Neural cell (in vitro differentiated cells): ENCODE results near the gene BLM. TPM values are rescaled to one million over a fixed set of nuclear protein-coding genes. Genes with fewer than 3 reads are reported as not detected.

Experiments
- H2AFZ ChIP-seq: fragments of 200-600, 300-800 bp; sonication (generic), shearing (Covaris generic); 2 replicates; pipeline ENCODE4 v1.6.0; 2014; ENCODE audit warnings: low read depth, mild to moderate bottlenecking, antibody characterized with exemption, low read length, moderate library complexity
- H3F3A ChIP-seq: fragments of 200-600 bp; shearing (Covaris generic); 2 replicates; pipeline ENCODE4 v1.6.1; 2016; ENCODE audit warnings: mild to moderate bottlenecking, moderate library complexity, mixed read lengths, antibody characterized with exemption, low read length; ENCODE audit not compliant: insufficient read depth, poor library complexity, severe bottlenecking
- H3K27ac ChIP-seq: fragments of 200-600, 300-800 bp; sonication (generic), shearing (Covaris generic); 2 replicates; pipeline ENCODE4 v1.5.1; 2014; ENCODE audit warnings: mild to moderate bottlenecking, low read length, moderate library complexity
- H3K27me3 ChIP-seq: fragments of 300-800, 200-600 bp; sonication (generic), shearing (Covaris generic); 2 replicates; pipeline ENCODE4 v1.6.0; 2014; ENCODE audit warnings: mild to moderate bottlenecking, low read depth, low read length, moderate library complexity; ENCODE audit not compliant: insufficient read depth
- H3K36me3 ChIP-seq: fragments of 300-800, 200-600 bp; sonication (generic), shearing (Covaris generic); 2 replicates; pipeline ENCODE4 v1.5.1; 2014; ENCODE audit warnings: mild to moderate bottlenecking, antibody characterized with exemption, low read length, moderate library complexity; ENCODE audit not compliant: insufficient read depth
- H3K4me2 ChIP-seq: fragments of 300-800, 200-600 bp; sonication (generic), shearing (Covaris generic); 2 replicates; pipeline ENCODE4 v1.6.0; 2014; ENCODE audit warnings: mild to moderate bottlenecking, low read length
- H3K4me3 ChIP-seq: fragments of 300-800, 200-600 bp; sonication (generic), shearing (Covaris generic); 2 replicates; pipeline ENCODE4 v1.5.1; 2014; ENCODE audit warnings: mild to moderate bottlenecking, low read length, moderate library complexity
- H3K79me2 ChIP-seq: fragments of 200-600 bp; shearing (Covaris generic); replicated peaks from 2 replicates; pipeline ENCODE4 v1.6.0; 2014; ENCODE audit warnings: mild to moderate bottlenecking, low read length, moderate library complexity; ENCODE audit not compliant: insufficient read depth
- H3K9ac ChIP-seq: fragments of 300-800, 200-600 bp; sonication (generic), shearing (Covaris generic); 2 replicates; pipeline ENCODE4 v1.6.1; 2016; ENCODE audit warnings: mild to moderate bottlenecking, low read length, mixed read lengths
- H3K9me2 ChIP-seq: fragments of 200-600 bp; shearing (Covaris generic); 2 replicates; pipeline ENCODE4 v1.6.1; 2016; ENCODE audit warnings: mild to moderate bottlenecking, low read length, mixed read lengths; ENCODE audit not compliant: insufficient read depth
- H3K9me3 ChIP-seq: fragments of 200-600, 300-800 bp; sonication (generic), shearing (Covaris generic); 2 replicates; pipeline ENCODE4 v1.6.1; 2016; ENCODE audit warnings: mild to moderate bottlenecking, mixed run types, low read length, moderate library complexity, mixed read lengths
- H4K20me1 ChIP-seq: fragments of 200-600 bp; shearing (Covaris generic); 2 replicates; pipeline ENCODE4 v1.6.1; 2016; ENCODE audit warnings: mild to moderate bottlenecking, mixed run types; ENCODE audit not compliant: insufficient read depth
- EP300 ChIP-seq: fragments of 450-650 bp; conservative IDR thresholded peaks from 2 replicates; pipeline ENCODE4 v1.6.1; 2014; ENCODE audit warnings: antibody characterized with exemption, mild to moderate bottlenecking, moderate library complexity; ENCODE audit not compliant: poor library complexity, severe bottlenecking
- EZH2 ChIP-seq: fragments of 200-600, 300-800 bp; shearing (Covaris generic), sonication (generic); IDR thresholded peaks from 2 replicates; pipeline ENCODE4 v1.6.1; 2014; ENCODE audit warnings: antibody characterized with exemption, low read length, borderline replicate concordance, mild to moderate bottlenecking; ENCODE audit not compliant: insufficient read depth, poor library complexity, severe bottlenecking
- MXI1 ChIP-seq: fragments of 450-650 bp; conservative IDR thresholded peaks from 2 replicates; pipeline ENCODE4 v1.6.1; 2014; ENCODE audit warnings: antibody characterized with exemption, mild to moderate bottlenecking; ENCODE audit not compliant: poor library complexity, severe bottlenecking
- POLR2AphosphoS5 ChIP-seq: IDR thresholded peaks from 2 replicates; pipeline ENCODE4 v1.6.1; 2012
- RAD21 ChIP-seq: fragments of 450-650 bp; conservative IDR thresholded peaks from 2 replicates; pipeline ENCODE4 v1.6.1; 2014; ENCODE audit warnings: antibody characterized with exemption, mild to moderate bottlenecking, moderate library complexity
- SMC3 ChIP-seq: fragments of 450-650 bp; conservative IDR thresholded peaks from 2 replicates; pipeline ENCODE4 v1.6.1; 2014; ENCODE audit warnings: antibody characterized with exemption, mild to moderate bottlenecking, moderate library complexity; ENCODE audit not compliant: poor library complexity
- TAF1 ChIP-seq: IDR thresholded peaks from 2 replicates; pipeline ENCODE4 v1.6.1; 2012; ENCODE audit warnings: low read depth
- polyA plus RNA-seq: library from polyadenylated mRNA; depleted of rRNA; stranded (reverse); fragments of >200 nt; gene quantifications from 2 replicates; pipeline ENCODE4 v1.2.3, GENCODE V29; 2014
- TF ChIP-seq, protein P1 (sequence below): fragments of 450-650 bp; IDR thresholded peaks from 2 replicates; pipeline ENCODE4 v1.5.1; 2014; ENCODE audit warnings: antibody characterized with exemption, mild to moderate bottlenecking, moderate library complexity; ENCODE audit not compliant: poor library complexity, severe bottlenecking
- TF ChIP-seq, protein P2 (sequence below): IDR thresholded peaks from 2 replicates; pipeline ENCODE4 v1.6.1; 2012; ENCODE audit warnings: borderline replicate concordance

Gene BLM
- polyA plus RNA-seq, 1 donor from 2014 or later = 4.5 TPM

DNA sequence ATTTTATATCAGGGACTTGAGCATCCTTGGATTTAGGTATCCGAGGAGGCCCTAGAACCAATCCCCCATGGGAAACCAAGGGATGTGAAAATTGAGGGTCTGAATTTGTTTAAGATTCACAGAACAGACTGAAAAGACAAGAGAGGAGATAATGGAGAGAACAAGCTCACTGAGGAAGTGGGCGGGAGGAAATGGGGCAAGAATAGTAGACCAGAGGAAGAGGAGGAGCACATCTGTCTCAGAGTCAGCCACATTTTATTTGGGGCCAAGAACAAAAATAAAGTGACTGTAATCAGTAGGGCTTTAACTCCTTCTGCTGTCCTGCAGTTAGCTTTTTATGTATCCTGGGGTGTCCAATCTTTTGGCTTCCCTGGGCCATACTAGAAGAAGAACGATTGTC lies 63.8 kb downstream of the BLM start:
- H3K27me3 ChIP-seq = no peaks in the 10 kb centered on the region
- H3K4me2 ChIP-seq = no peak overlapping the region
- no peak overlapping the region for H3K4me3 ChIP-seq
- no peak overlapping the region for H3K9ac ChIP-seq
- no peaks in the 10 kb centered on the region for H3K9me2 ChIP-seq
- H3F3A ChIP-seq = no peaks in the 10 kb centered on the region
- H2AFZ ChIP-seq = no peak overlapping the region
- TF ChIP-seq RAD21 = no peak
- TF ChIP-seq TAF1 = no peak
- TF ChIP-seq EZH2 = no peak
- TF ChIP-seq, protein P1, sequence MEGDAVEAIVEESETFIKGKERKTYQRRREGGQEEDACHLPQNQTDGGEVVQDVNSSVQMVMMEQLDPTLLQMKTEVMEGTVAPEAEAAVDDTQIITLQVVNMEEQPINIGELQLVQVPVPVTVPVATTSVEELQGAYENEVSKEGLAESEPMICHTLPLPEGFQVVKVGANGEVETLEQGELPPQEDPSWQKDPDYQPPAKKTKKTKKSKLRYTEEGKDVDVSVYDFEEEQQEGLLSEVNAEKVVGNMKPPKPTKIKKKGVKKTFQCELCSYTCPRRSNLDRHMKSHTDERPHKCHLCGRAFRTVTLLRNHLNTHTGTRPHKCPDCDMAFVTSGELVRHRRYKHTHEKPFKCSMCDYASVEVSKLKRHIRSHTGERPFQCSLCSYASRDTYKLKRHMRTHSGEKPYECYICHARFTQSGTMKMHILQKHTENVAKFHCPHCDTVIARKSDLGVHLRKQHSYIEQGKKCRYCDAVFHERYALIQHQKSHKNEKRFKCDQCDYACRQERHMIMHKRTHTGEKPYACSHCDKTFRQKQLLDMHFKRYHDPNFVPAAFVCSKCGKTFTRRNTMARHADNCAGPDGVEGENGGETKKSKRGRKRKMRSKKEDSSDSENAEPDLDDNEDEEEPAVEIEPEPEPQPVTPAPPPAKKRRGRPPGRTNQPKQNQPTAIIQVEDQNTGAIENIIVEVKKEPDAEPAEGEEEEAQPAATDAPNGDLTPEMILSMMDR = no peak
- TF ChIP-seq POLR2AphosphoS5 = no peak
- no peaks in the 10 kb centered on the region for H3K36me3 ChIP-seq
- no peaks in the 10 kb centered on the region for H3K9me3 ChIP-seq
- no peaks in the 10 kb centered on the region for H3K79me2 ChIP-seq
- H4K20me1 ChIP-seq = no peaks in the 10 kb centered on the region
- H3K27ac ChIP-seq = no peak overlapping the region

DNA sequence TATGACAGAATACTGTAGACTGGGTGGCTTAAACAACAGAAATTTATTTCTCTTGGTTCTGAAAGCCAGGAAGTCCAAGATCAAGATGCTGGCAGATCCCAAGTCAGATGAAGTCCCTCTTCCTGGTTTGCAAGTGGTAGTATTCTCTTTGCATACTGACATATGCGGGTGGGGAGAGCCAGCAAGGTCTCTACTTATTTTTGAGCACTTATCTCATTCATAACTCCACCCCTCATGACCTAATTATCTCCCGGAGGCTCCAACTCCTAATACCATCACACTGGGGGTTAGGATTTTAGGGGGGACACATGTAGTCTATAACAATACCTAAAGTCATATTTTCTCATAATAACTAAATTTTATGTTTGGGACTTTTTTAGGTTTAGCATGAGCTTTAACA lies 65.3 kb downstream of the BLM start:
- H3K4me2 ChIP-seq = no peak overlapping the region
- no peaks in the 10 kb centered on the region for H4K20me1 ChIP-seq
- no peak for TF ChIP-seq TAF1
- TF ChIP-seq EZH2 = no peak
- no peak for TF ChIP-seq POLR2AphosphoS5
- no peak for TF ChIP-seq SMC3
- no peak for TF ChIP-seq EP300
- TF ChIP-seq MXI1 = no peak
- TF ChIP-seq, protein P1 = no peak
- TF ChIP-seq, protein P2, sequence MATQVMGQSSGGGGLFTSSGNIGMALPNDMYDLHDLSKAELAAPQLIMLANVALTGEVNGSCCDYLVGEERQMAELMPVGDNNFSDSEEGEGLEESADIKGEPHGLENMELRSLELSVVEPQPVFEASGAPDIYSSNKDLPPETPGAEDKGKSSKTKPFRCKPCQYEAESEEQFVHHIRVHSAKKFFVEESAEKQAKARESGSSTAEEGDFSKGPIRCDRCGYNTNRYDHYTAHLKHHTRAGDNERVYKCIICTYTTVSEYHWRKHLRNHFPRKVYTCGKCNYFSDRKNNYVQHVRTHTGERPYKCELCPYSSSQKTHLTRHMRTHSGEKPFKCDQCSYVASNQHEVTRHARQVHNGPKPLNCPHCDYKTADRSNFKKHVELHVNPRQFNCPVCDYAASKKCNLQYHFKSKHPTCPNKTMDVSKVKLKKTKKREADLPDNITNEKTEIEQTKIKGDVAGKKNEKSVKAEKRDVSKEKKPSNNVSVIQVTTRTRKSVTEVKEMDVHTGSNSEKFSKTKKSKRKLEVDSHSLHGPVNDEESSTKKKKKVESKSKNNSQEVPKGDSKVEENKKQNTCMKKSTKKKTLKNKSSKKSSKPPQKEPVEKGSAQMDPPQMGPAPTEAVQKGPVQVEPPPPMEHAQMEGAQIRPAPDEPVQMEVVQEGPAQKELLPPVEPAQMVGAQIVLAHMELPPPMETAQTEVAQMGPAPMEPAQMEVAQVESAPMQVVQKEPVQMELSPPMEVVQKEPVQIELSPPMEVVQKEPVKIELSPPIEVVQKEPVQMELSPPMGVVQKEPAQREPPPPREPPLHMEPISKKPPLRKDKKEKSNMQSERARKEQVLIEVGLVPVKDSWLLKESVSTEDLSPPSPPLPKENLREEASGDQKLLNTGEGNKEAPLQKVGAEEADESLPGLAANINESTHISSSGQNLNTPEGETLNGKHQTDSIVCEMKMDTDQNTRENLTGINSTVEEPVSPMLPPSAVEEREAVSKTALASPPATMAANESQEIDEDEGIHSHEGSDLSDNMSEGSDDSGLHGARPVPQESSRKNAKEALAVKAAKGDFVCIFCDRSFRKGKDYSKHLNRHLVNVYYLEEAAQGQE = no peak
- no peak for TF ChIP-seq RAD21
- H3K27me3 ChIP-seq = no peaks in the 10 kb centered on the region
- H3K9me3 ChIP-seq = no peaks in the 10 kb centered on the region
- H2AFZ ChIP-seq = no peak overlapping the region
- no peaks in the 10 kb centered on the region for H3F3A ChIP-seq
- H3K9ac ChIP-seq = no peak overlapping the region
- H3K27ac ChIP-seq = no peak overlapping the region
- H3K36me3 ChIP-seq = no peaks in the 10 kb centered on the region
- H3K79me2 ChIP-seq = no peaks in the 10 kb centered on the region
- no peaks in the 10 kb centered on the region for H3K9me2 ChIP-seq
- H3K4me3 ChIP-seq = no peak overlapping the region
